Left renal cortex interstitium (tissue), 4 donors: ENCODE results near the gene ERCC1. TPM values are rescaled to one million over a fixed set of nuclear protein-coding genes. Genes with fewer than 3 reads are reported as not detected.

Experiments
- DNase-seq, 4 donors: peaks; one replicate each; pipeline ENCODE4 v3.0.0-alpha.2; 2013; ENCODE audit warnings: low read depth in 4 of 4, low spot score in 2 of 4, missing footprints in 1 of 4
- polyA plus RNA-seq, 4 donors: library from polyadenylated mRNA; unstranded; fragments of 120-200 nt; gene quantifications; one replicate each; pipeline ENCODE4 v1.2.1, GENCODE V29; 2013; ENCODE audit not compliant: insufficient read length in 4 of 4

ERCC1 gene
- polyA plus RNA-seq, 4 donors: 69.2 to 98.2 (median 91.8) TPM

GRCh38 chr19:45406226-45407090, 17.3 kb downstream of the ERCC1 start, which contains the start of gene POLR1G:
TSS of gene POLR1G (plus strand) at chr19:45406644. CDS start at chr19:45406697, 53 bp downstream.
- peak in 1 of 4 donors; percentile 99 for DNase-seq

- peak in 1 of 4 donors; percentile 68 for DNase-seq
Observed at GRCh38 chr19:45405435-45406225, 18.1 kb downstream of the ERCC1 start.

GRCh38 chr19:45404557-45405434, 18.9 kb downstream of the ERCC1 start, which contains the start of gene PPP1R13L:
TSS of gene PPP1R13L (minus strand) at chr19:45405069. CDS start at chr19:45398318, 6,751 bp downstream.
- no peak for DNase-seq

GRCh38 chr19:45403781-45404556, 19.7 kb downstream of the ERCC1 start:
- DNase-seq: no peak

- no peak for DNase-seq
Observed at GRCh38 chr19:45403272-45403671, 20.4 kb downstream of the ERCC1 start.

- no peak for DNase-seq
Observed at GRCh38 chr19:45402298-45403061, 21.2 kb downstream of the ERCC1 start.

GRCh38 chr19:45401815-45402214, 21.9 kb downstream of the ERCC1 start:
- no peak for DNase-seq

- DNase-seq: no peak
Observed at GRCh38 chr19:45400192-45400591, 23.5 kb downstream of the ERCC1 start.

- DNase-seq: no peak
Observed at GRCh38 chr19:45395821-45396617, 27.7 kb downstream of the ERCC1 start.

GRCh38 chr19:45391871-45392665, 31.6 kb downstream of the ERCC1 start:
- DNase-seq: no peak

GRCh38 chr19:45391346-45391745, 32.4 kb downstream of the ERCC1 start:
- DNase-seq: no peak

- DNase-seq: no peak
Observed at GRCh38 chr19:45385392-45386221, 38.1 kb downstream of the ERCC1 start.

GRCh38 chr19:45382426-45382825, 41.3 kb downstream of the ERCC1 start:
- no peak for DNase-seq

GRCh38 chr19:45380107-45380506, 43.6 kb downstream of the ERCC1 start:
- no peak for DNase-seq

- peak in 2 of 4 donors; percentile 40 to 46 for DNase-seq
Observed at GRCh38 chr19:45376045-45376724, 47.5 kb downstream of the ERCC1 start.
